ENCODE measurements around the gene TUB.

GRCh38 chr11:8087756-8088155 lies 6.7 kb downstream of the TUB start:
- TF ChIP-seq CTCF (IDR thresholded peaks at IDR 0.05 in 8 of 11, conservative IDR thresholded peaks at IDR 0.05 in 3 of 11) (no peak), POLR2AphosphoS5 (IDR thresholded peaks at IDR 0.05) (no peak), POLR2A (IDR thresholded peaks at IDR 0.05) (no peak)

All from spleen (tissue), 7 donors.